Rectal smooth muscle tissue (tissue), 1 donor: Measurements from ENCODE around the gene GADL1.

Source experiments
- H3K27ac ChIP-seq: one replicate; pipeline ENCODE4 v1.7.0; 2013; ENCODE audit warnings: low read depth, low read length, inconsistent platforms
- H3K27me3 ChIP-seq: one replicate; pipeline ENCODE4 v1.7.0; 2013; ENCODE audit warnings: low read length; ENCODE audit not compliant: control insufficient read depth, insufficient read depth
- H3K36me3 ChIP-seq: one replicate; pipeline ENCODE4 v1.7.0; 2013; ENCODE audit warnings: low read length; ENCODE audit not compliant: control insufficient read depth, insufficient read depth
- H3K4me1 ChIP-seq: one replicate; pipeline ENCODE4 v1.7.0; 2013; ENCODE audit warnings: low read length; ENCODE audit not compliant: control insufficient read depth, insufficient read depth
- H3K4me3 ChIP-seq: one replicate; pipeline ENCODE4 v1.7.0; 2013; ENCODE audit warnings: low read length
- H3K9ac ChIP-seq: one replicate; pipeline ENCODE4 v1.7.0; 2013; ENCODE audit warnings: low read length

The GADL1 gene

GRCh38 chr3:30683769-30684168 lies 210.7 kb downstream of the GADL1 start:
- no peak overlapping the region for H3K27ac ChIP-seq
- no peaks in the 10 kb centered on the region for H3K27me3 ChIP-seq
- peaks cover 45% of the 10 kb centered on the region for H3K4me1 ChIP-seq
- peaks cover 8% of the 10 kb centered on the region for H3K36me3 ChIP-seq
- no peak overlapping the region for H3K9ac ChIP-seq
- H3K4me3 ChIP-seq = no peak overlapping the region

- H3K36me3 ChIP-seq = peaks cover 3% of the 10 kb centered on the region
- H3K27me3 ChIP-seq = no peaks in the 10 kb centered on the region
- peaks cover 38% of the 10 kb centered on the region for H3K4me1 ChIP-seq
- H3K27ac ChIP-seq = peak overlapping the region; percentile 60
- no peak overlapping the region for H3K4me3 ChIP-seq
- H3K9ac ChIP-seq = no peak overlapping the region
Observed at GRCh38 chr3:30682434-30683155, 211.9 kb downstream of the GADL1 start.

DNA sequence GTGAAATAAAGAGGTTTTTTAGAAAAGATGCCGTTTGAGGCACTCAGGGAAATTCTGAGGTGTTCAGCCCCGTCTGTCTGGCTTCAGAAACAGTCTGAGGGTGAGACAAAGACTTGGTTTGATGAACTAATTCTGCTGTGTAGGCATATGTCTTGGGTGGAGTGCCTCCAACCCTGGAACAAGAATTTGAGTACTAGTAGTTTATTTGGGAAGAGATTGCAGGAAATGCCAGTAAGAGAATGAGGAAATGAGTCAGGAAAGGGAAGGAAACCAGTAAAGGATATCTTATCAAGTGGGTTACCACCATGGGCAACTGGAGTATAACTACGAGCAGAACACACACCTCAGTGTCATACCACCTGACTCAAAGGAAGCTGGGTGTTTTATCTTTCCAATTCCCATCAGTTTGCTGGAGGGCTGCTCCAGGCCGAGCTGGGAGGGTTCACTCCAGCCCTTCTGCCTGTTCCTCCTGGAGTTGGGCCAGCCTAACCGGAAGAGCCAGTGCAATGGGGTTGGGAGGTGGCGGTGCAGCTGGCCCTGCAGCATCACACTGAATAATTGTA lies 212.7 kb downstream of the GADL1 start:
- no peak overlapping the region for H3K9ac ChIP-seq
- H3K27ac ChIP-seq = peak overlapping the region; percentile 62
- peaks cover 3% of the 10 kb centered on the region for H3K36me3 ChIP-seq
- H3K4me3 ChIP-seq = no peak overlapping the region
- peaks cover 44% of the 10 kb centered on the region for H3K4me1 ChIP-seq
- no peaks in the 10 kb centered on the region for H3K27me3 ChIP-seq

DNA sequence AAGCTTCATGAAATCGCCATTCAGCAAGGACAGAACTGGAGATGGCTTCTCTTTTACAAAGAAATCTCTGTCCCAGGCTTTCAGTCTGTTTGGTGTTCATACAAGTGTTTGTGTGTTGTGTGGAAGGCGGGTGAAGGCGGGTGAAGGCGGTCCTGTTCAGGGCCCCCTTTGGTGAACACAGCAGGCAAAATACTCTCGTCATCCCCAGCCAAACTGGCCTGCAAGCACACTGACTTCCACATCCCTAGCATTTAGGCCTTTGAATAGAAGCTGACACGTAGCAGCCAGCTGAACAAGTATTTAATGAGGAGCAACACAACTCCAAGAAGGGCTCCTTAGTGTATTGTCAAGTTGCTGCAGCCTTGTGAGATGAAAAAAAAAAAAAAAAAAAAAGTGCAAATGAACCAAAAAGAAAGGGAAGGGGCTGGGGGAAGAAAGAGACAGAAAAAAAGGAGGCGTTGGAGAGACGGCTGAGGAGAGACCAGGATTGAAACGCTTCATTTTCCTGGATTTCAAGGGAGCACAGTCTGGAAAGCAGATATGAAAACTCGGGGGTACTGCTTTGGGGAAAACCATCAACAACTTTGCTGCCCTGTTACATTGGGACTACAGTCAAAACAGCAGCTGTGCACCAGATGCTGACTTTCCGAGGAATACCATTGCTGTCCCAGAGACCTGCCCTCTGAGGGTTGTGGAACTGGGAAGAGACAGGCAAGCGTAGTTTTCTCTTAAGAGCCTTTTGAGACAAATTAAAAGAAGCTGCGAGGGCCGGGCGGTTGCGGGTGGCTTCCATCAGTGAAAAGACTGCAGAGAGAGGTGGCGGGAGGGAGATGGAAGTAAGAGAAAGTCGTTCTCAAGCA lies 213.4 kb downstream of the GADL1 start:
- no peak overlapping the region for H3K9ac ChIP-seq
- H3K27ac ChIP-seq = peak overlapping the region; percentile 62
- no peak overlapping the region for H3K4me3 ChIP-seq
- peaks cover 3% of the 10 kb centered on the region for H3K36me3 ChIP-seq
- H3K27me3 ChIP-seq = no peaks in the 10 kb centered on the region
- peaks cover 43% of the 10 kb centered on the region for H3K4me1 ChIP-seq

DNA sequence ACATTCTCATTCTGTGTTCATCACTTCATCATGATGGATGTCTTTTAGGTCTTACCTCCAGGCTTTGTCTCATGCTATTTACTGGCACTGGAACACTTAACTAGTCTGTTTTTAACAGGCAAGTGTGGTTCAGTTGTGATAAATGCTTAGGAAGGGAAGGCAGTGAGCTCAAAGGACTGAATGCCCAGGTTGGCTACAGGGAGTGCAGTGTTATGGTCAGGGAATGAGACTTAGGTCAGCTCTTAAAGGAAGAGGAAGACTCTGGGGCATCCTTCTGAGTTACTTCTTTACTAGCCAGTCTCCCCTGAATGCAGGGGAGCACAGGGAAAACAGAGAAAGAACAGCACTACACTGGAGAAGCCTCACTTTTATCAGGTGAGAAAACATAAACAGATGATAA lies 215.4 kb downstream of the GADL1 start:
- H3K9ac ChIP-seq = no peak overlapping the region
- H3K4me3 ChIP-seq = no peak overlapping the region
- H3K27me3 ChIP-seq = no peaks in the 10 kb centered on the region
- peaks cover 9% of the 10 kb centered on the region for H3K36me3 ChIP-seq
- peaks cover 33% of the 10 kb centered on the region for H3K4me1 ChIP-seq
- no peak overlapping the region for H3K27ac ChIP-seq

GRCh38 chr3:30677347-30677685 lies 217.1 kb downstream of the GADL1 start:
- no peaks in the 10 kb centered on the region for H3K27me3 ChIP-seq
- H3K27ac ChIP-seq = peak overlapping the region; percentile 52
- peaks cover 17% of the 10 kb centered on the region for H3K36me3 ChIP-seq
- H3K4me1 ChIP-seq = peaks cover 23% of the 10 kb centered on the region
- H3K4me3 ChIP-seq = no peak overlapping the region
- no peak overlapping the region for H3K9ac ChIP-seq

GRCh38 chr3:30676424-30677346 lies 217.8 kb downstream of the GADL1 start:
- Histone ChIP-seq H3K27ac (peak overlapping the region; percentile 12), H3K9ac (no peak overlapping the region), H3K36me3 (peaks cover 23% of the 10 kb centered on the region), H3K4me1 (peaks cover 19% of the 10 kb centered on the region), H3K27me3 (no peaks in the 10 kb centered on the region), H3K4me3 (no peak overlapping the region)
